GM21390 (cell line): ENCODE measurements around the gene BMP6.
"Not testable (repeated sequence)": the region's sequence is repeated elsewhere in the genome, so short reads cannot be mapped to it uniquely, and the experiment has no call there.

Source experiments
- ATAC-seq: cut with Tn5 transposase; IDR thresholded peaks from one replicate; pipeline ENCODE4 v1.9.1; 2021; ENCODE audit not compliant: unreplicated experiment

The BMP6 gene

DNA sequence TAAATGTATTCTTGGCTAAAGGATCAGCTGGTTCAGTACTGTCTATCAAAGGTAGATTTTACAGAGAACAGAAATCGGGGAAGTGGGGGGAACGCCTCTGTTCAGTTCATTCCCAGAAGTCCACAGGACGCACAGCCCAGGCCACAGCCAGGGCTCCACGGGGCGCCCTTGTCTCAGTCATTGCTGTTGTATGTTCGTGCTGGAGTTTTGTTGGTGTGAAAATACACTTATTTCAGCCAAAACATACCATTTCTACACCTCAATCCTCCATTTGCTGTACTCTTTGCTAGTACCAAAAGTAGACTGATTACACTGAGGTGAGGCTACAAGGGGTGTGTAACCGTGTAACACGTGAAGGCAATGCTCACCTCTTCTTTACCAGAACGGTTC is 154.8 kb downstream of the BMP6 start:
- ATAC-seq = no peak

DNA sequence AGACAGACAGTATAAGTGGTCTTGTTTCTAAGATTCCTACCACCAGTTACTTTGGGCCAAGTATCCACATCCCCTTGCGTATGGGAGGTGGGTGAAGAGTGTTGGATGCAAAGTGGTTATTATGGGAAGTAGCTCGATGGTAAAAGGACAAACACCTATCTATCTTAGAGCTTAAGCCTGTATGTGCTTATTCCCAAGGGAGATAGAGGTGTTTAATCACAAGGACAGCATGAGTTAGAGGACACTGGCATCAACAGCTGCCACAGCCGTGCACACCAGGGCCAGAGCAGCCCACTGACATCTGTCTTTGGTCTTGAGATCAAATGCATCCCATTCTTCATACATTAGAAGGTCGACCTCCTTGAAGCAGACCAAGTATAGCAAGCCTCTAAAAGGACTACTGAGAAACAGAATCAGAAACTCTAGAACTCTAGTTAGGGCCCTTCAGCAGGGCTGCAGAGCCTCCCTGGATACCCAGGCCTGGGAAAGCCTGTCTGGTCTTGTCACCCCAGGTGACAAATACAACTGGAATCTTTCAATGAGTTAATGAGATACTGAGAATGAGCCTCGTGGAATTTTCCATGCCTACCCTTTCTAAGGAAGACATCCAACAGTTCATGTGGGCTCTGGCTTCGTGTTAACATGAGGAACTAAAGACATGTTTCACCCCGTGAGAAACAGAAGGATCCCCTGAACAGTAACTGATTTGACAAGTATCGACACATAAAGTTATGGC is 156.0 kb downstream of the BMP6 start:
- ATAC-seq = no peak

DNA sequence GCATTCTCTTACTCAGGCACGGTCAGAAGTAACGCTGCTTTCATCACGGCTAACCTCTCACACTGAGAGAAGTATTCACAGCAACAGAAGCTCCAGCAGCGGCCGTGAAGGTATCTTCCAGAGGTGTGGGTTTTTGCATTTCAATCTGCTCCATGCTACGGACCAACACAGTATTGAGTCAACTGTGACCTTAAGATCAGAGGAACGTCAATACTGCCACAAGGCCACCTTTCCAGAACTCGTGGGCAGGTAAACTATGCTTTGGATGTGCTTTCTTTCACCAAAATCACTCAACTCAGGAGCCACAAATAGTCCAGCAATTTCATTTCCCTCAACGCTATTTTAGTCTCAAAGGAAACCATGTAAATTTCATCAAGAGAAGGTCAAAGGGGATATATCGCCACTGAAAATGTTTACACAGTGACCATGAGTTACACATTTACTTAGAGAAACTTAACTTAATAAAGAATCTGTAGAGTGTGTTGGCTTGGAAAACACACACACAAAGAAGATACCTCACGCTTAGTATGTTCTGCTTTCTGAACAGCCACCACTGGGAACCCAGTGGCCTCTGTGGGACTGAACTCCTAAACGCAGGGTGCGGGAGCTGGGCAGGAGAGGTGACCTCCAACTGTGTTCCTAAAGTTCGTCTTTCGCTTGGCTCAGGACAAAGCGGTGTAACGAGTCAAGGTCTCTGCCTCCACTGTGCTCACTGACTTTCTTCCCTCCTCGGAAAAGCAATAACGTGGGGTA is 156.8 kb downstream of the BMP6 start:
- no peak for ATAC-seq

DNA sequence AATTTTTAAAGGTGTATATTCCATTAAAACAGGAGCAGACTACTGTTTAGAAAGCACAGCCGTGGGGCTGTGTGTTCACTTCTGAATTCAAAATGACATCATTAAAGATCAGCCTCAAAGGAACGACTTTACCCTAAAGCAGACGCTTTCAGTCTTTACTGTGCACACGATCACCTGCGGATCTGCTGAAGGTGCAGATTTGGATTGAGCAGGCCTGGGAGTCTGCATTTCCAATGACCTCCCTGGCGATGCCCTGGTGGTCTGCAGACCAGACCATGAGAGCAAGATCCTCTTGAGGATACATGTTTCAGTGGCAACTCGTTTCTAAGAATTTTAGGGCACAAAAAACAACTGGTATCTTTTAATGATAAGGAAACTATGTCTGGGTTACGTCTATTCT is 157.5 kb downstream of the BMP6 start:
- no peak for ATAC-seq

DNA sequence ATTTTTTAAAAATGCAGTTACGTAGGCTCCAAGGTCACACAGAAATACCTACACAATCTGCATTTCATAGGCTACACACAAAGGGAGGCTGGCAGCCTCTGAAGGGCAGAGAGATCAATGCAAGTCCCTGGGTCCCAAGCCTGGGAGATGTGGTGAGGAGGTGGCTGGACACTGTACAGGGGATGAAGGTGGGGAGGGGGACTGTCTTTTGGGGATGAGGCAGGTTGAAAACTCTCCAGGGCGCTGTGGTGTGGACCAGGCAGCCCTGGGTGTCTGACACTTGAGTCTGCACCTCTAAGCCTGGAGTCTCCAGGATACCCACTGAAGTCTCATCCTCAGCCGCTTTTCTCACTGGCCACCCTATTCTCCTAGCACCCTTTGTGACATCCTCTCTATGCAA is 160.2 kb downstream of the BMP6 start:
- ATAC-seq = no peak

DNA sequence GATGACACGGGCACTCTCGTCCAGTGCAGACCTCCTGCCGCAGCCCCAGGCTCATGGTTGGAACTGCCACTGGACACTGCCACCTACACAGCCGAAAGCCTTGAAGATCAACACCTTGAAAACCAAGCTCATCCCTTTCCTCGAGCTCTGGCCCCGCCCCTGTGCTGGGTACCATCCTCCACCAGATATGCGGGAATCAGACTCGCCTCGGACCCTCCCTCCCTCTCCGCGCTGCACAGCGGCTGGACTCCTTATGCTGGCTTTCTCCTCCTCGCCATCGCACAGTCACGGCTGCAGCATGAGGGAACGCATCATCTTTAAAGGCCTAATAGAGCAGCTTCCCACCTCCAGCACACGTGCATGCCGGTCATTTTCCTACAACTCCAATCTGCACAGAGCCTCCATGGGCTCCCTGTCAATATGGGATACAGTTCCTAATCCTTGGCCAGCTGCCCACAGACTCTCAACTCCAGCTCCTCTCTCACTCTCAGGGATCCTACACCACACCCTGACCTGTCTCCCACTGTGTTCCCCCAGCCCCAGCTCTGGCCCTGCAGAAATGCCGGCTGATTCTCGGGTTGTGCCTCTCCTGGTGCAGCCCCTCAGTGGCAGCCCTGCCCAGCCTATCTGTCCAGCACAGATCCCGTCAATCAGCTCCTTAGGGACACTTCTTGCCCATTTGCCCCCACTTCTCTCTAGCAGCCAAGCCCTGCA is 161.5 kb downstream of the BMP6 start:
- ATAC-seq = no peak

DNA sequence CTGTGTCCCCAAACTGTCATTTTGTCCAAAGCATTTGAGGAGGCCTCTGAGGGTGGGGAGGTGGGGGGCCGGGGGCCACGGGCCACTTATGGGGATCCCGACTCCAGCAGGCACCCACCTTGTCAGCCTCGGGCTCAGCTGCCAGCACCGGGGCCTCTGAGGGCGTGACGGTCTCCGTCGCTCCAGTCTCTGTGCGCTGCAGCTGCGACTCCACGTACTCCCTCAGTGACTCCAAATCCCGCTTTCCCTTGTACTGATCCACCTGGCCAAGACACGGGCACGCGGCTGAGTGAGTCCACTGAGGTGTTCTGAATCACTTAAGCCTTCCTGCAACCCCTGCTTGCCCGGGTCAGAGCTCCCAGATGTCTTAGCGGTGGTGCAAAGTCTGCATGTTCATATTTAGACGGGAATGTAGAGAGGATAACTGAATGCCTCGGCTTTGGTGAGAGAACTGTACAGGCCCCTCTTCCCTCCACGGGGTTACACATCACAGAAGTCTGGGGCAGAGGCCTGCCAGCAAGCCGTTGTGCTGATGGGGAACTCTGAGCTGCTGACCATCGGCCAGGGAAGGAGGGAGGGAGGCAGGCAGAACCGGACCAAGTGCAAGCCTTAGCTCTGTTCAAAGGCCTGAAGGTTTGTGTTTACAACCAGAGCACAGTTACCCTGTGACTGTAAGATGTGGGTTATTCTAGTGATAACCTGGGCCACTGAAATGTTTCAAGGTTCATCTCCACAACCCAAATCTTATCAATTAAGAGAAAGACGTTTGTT is 162.9 kb downstream of the BMP6 start:
- no peak for ATAC-seq

DNA sequence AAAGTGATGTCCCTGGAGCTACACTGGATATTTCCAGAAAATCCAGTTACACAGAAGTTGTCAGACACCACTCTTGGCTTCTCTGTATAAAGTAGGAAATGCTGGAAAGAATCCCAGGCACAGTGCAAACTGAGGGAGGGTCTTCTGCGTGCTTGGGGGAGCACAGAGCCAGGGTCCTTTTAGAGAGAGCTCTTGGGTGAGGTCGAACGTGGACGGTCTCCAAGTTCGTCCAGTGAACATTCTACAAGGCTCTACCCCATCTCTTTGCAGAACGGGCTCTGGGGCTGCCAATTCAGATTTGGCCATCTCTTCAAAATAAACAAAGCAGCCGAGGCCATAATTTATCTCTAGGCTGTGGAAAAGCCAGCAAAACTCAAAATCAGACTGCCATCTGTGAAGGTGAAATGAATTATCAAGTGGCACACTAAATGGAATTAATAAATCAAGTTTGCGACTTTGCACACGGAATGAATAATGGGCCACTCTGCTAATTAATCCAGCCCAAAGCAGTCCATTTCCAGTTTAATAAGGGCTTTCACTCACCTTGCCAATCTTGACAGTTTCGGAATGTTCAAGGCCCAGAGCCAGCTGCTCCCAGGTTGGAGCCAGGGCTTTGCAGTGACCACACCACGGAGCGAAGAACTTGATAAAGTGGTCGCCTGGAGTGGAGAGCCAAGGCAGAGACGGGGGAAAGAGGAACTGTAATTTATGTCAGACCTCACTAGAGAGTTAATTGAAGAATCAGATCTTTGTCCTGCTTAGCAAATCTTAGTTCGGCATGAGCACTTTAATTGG is 165.4 kb downstream of the BMP6 start:
- no peak for ATAC-seq

DNA sequence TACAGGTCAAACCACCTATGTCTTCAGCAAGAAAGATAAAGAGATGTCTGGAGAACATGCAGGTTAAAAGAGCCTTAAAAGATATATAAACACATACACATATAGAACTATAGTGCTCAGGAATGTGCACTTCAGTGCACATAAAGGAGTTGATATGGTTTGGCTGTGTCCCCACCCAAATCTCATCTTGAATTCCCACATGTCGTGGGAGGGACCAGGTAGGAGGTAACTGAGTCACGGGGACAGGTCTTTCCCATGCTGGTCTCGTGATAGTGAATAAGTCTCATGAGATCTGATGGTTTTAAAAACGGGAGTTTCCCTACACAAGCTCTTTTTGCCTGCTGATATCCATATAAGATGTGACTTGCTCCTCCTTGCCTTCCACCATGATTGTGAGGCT is 166.5 kb downstream of the BMP6 start:
- ATAC-seq = not testable (repeated sequence)

DNA sequence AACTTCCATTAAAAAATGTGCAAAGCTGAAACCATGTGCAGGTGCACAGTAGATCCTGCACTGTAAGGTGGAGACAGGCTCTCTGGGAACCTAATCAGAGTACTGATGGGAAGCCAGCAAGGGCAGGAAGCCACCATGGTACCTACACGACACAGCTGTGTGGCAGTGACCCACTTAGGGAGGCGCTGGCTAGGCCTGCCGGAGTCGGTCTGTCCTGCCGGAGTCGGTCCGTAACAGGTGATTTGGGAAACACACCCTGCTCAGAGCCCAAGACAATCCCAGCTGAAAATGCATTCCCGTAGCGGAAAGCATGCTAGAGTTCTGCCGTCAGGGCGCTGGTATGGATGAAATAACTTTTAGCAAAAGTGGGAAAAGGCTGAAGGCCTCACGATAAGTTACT is 167.4 kb downstream of the BMP6 start:
- ATAC-seq = no peak

DNA sequence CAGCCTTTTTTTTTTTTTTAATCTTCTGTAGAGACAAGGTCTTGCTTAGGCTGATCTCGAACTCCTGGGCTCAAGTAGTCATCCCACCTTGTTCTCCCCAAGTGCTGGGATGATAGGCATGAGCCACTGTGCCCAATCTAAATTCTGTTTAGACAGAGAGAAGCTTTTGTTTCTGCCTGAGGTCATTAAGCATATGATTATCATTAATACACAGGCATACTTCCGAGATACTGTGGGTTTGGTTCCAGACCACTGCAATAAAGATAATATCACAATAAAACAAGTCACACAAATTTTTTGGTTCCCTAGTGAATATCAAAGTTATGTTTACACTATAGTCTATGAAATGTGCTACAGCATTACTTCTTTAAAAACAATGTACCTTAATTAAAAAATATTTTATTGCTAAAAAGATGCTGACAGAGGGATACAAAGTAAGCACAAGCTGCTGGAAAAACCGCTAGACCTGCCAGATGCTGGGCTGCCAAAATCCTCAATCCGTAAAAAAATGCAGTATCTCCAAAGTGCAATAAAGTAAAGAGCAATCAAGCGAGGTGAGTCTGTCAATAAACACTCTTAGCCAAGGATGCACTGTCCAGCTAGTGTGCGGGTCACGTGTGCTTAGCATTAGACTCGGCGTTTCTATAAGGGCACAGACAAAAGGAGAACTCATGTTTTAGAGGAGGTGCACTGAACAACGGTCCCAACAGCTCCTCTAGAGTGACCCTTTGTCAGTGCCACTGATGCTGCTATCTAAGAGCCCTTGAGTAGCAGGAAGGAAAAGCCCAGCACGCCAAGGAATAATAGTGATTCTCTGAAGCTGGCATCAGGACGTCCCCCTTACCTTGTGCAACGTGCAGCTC is 168.6 kb downstream of the BMP6 start:
- no peak for ATAC-seq

DNA sequence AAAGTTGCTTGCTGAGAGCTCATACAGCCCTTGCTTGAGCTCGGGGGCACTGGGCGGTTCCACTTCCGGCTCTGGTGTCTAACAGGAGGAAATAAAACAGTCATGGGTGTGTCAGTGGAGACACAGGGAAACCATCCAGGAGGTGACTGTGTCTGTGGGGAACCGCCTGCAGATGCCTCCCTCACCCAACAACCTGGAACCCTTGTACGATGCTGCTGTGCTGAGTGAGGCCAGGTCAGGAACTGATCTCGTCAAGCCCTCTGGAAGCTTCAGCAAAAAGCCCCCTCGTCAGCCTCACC is 169.2 kb downstream of the BMP6 start:
- ATAC-seq = no peak

DNA sequence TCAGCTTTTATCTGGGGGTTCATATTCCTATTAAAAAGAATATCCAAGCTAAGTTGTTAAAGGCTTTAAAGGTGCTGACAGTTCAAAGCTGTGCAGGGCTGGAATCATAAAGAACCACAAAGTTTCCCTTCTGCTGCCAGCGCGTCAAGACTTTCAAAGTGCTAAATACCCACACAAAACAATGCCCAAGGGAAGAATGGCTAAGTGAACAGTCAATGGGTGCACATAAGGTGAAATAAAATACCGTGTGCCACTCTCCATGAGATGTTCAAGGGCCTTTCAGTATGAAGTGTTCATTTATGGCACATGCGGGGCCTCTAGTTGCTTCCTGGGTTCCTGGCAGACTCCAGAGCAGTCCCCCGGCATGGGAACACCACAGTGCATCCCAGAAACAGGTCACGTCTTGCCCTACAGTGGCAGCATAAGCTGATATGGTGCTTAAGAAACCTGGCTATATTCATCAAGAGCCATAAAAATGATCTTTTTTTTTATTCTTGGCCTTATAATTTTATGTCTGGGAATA is 170.6 kb downstream of the BMP6 start:
- ATAC-seq = no peak

DNA sequence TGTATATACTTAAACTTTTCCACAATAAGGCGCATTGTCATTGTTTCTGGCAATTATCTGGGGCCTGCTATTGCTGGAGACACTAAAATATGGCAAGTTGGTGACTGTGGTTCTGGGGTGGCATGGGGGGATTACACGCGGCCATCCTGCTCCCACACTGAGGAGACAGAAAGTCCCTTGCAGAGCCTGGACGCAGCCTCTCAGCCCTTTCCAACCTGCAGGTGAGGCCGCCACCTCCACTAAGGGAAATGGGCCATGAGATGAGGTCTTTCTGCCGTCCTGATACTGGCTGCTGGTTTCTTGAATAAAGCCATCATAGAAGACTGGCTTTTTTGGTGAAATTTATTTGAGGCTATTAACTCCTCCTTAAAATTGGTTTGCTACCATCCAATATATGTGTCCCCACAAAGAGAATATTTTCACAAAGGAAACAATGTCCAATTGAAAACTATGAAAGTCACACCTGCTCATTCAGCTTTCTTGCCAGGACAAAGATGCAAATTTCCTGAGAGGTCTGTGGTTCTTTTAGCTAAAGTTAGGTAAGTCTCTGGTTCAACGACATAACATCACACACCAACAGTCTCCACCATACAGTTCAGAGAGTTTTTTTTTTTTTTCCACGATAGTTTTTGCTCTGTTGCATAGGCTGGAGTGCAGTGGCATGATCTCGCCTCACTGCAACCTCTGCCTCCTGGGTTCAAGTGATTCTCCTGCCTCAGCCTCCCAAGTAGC is 171.7 kb downstream of the BMP6 start:
- peak; percentile 59 for ATAC-seq

DNA sequence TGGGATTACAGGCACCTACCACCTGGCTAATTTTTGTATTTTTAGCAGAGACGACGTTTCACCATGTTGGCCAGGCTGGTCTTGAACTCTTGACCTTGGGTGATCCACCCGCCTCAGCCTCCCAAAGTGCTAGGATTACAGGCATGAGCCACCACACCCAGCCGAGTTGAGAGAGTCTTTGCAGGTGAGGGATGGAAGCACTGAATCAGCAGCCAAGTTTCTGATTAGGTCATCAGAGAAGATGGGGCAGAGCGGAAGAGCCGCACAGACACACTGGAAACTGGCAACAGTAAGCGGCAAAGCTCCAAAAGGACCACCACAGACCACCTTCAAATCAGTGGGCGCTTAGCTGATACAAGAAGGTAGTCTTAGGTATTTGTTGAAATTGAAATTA is 172.3 kb downstream of the BMP6 start:
- ATAC-seq = not testable (repeated sequence)

DNA sequence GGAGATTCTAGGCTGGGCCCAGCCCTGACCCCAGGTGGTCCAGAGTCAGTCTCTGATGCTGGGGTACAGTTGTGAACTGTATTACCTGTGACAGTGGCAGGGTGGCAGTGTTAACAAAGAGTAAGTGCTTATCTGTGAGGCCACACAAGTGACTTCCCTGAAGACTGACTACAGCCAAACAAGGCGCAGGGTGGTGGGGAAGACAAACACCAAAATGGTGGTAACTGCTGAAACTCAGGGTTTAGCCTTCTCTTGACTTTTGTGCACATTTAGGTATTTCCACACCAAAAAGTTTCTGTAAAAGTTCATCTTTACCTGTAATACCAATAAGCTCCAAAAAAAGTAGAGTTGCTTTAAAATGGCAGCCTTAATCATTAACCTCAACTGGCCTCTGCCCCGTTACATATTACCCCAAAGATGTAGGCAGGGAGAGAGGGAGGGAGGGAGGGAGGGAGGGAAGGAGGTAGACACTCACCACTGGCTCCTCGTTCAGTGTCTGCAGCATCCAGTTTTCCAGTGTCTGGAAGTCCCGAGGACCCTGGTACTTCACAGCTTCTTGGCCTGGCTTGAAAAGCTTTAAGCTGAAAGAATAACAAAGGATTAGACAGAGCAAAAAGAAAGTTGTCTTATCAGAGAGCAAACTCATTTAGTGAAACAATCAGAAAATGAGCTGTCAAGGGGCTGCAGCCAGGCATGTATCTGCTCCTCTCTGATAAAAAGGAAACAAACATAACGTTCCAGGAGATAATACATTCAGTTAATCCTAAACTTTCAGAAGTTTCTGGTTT is 173.4 kb downstream of the BMP6 start:
- no peak for ATAC-seq

DNA sequence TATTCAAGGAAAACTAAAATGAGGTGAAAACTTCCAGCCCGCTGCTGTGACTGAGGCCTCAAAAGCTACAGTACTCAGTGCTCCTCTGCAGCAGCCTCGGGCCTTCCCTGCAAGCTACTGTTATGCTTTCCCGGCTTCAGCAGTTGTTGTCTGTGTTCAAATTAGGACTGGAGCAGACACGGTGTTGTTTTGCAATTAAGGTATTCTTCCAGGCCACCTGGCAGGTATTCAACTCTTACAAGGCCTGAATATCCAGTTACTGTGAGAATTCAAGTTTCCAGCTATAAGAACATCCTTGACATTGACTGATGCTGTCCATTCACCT is 174.0 kb downstream of the BMP6 start:
- ATAC-seq = no peak

DNA sequence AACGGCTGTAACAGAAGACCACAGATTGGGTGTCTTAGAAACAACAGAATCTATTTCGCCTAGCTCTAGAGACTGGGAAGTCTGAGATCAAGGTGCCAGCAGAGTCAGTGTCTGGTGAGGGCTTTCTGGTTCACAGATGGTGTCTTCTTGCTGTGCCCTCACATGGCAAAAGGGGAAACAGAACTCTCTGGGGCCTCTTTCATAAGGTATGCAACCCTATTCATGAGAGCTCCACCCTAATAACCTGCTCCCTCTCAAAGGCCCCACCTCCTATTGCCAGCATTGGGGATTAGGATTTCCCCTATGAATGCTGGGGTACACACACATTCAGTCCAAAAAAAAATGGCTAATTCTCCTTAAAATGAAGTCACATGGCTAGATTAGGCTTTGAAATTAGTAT is 174.7 kb downstream of the BMP6 start:
- ATAC-seq = peak; percentile 42
